Keratinocyte (primary cell): ENCODE data around the gene RTL9. TPM values are rescaled to one million over a fixed set of nuclear protein-coding genes. Genes with fewer than 3 reads are reported as not detected.

Source experiments
- DNase-seq: peaks from one replicate; pipeline ENCODE4 v3.0.0-alpha.2; 2011; ENCODE audit warnings: low read depth, missing footprints, low spot score
- FAIRE-seq: peaks from 2 replicates; lab custom pipeline; 2011; peaks lifted over from hg19 to GRCh38; lab: Jason Lieb, UNC
- H2AFZ ChIP-seq: 2 replicates; pipeline ENCODE4 v1.6.0; 2012; ENCODE audit warnings: low read length, control low read depth, inconsistent platforms; ENCODE audit not compliant: control insufficient read depth
- H3K27ac ChIP-seq: 2 replicates; pipeline ENCODE4 v1.5.1; 2011; ENCODE audit warnings: low read length; ENCODE audit not compliant: control insufficient read depth, insufficient read depth
- H3K27me3 ChIP-seq: 3 replicates; pipeline ENCODE4 v1.6.0; 2011; ENCODE audit warnings: low read length; ENCODE audit not compliant: control insufficient read depth, insufficient read depth; ENCODE audit errors: extremely low read depth
- H3K36me3 ChIP-seq, 2 experiments: 2 replicates in 1 of 2; 3 replicates in 1 of 2; pipeline ENCODE4 v1.5.1; 2011; ENCODE audit warnings: low read length in 2 of 2, mild to moderate bottlenecking in 1 of 2; ENCODE audit not compliant: control insufficient read depth in 2 of 2, insufficient read depth in 2 of 2; ENCODE audit errors: extremely low read depth in 1 of 2
- H3K4me1 ChIP-seq: 3 replicates; pipeline ENCODE4 v1.5.1; 2011; ENCODE audit warnings: low read length; ENCODE audit not compliant: control insufficient read depth, insufficient read depth; ENCODE audit errors: extremely low read depth
- H3K4me2 ChIP-seq: 3 replicates; pipeline ENCODE4 v1.6.0; 2011; ENCODE audit warnings: low read depth, low read length; ENCODE audit not compliant: control insufficient read depth, insufficient read depth; ENCODE audit errors: extremely low read depth
- H3K4me3 ChIP-seq, 3 experiments: fragments of 200-600 bp in 1 of 3; sonication (generic) in 1 of 3; 2 replicates in 2 of 3; 3 replicates in 1 of 3; pipeline ENCODE4 v1.5.1; 2011 to 2016; ENCODE audit warnings: low read length in 3 of 3, mild to moderate bottlenecking in 3 of 3, control low read depth in 2 of 3, inconsistent platforms in 1 of 3, low read depth in 1 of 3, mixed read lengths in 1 of 3, mixed run types in 1 of 3, moderate library complexity in 1 of 3; ENCODE audit not compliant: control insufficient read depth in 2 of 3, insufficient read depth in 2 of 3; ENCODE audit errors: extremely low read depth in 1 of 3
- H3K79me2 ChIP-seq: 2 replicates; pipeline ENCODE4 v1.6.0; 2012; ENCODE audit warnings: low read length; ENCODE audit not compliant: control insufficient read depth, insufficient read depth
- H3K9ac ChIP-seq: 3 replicates; pipeline ENCODE4 v1.6.0; 2011; ENCODE audit warnings: low read length; ENCODE audit not compliant: control insufficient read depth, insufficient read depth; ENCODE audit errors: extremely low read depth
- H3K9me1 ChIP-seq: 3 replicates; pipeline ENCODE4 v1.6.0; 2011; ENCODE audit warnings: low read length; ENCODE audit not compliant: control insufficient read depth, insufficient read depth; ENCODE audit errors: extremely low read depth
- H3K9me3 ChIP-seq: 2 replicates; pipeline ENCODE4 v1.5.1; 2012; ENCODE audit warnings: low read depth, low read length; ENCODE audit not compliant: control insufficient read depth
- H4K20me1 ChIP-seq: 3 replicates; pipeline ENCODE4 v1.6.0; 2011; ENCODE audit warnings: low read length; ENCODE audit not compliant: control insufficient read depth, insufficient read depth; ENCODE audit errors: extremely low read depth
- CTCF ChIP-seq, 3 experiments: IDR thresholded peaks in 1 of 3; conservative IDR thresholded peaks in 1 of 3; optimal IDR thresholded peaks in 1 of 3; 2 replicates in 2 of 3; 3 replicates in 1 of 3; pipeline versions ENCODE3 to v1.5.1; 2011; ENCODE audit warnings: low read length in 3 of 3, mild to moderate bottlenecking in 3 of 3, moderate library complexity in 2 of 3, control low read depth in 1 of 3, inconsistent platforms in 1 of 3; ENCODE audit not compliant: insufficient read depth in 2 of 3; ENCODE audit errors: extremely low read depth in 1 of 3
- EZH2 ChIP-seq: IDR thresholded peaks from one replicate; pipeline ENCODE4 v1.6.1; 2012; ENCODE audit warnings: inconsistent platforms, mild to moderate bottlenecking, low read length, moderate library complexity
- dilution Hi-C: fragments of 300-500 bp; cut with MboI; formaldehyde crosslinking; loops from one replicate; pipeline ENCODE4 v1.7.0; 2020; ENCODE audit warnings: low sequenced_read_pairs; ENCODE audit not compliant: extremely low pct_ligation_motif_present
- polyA plus RNA-seq, 5 experiments: library from polyadenylated mRNA; depleted of rRNA in 3 of 5; stranded (reverse) in 3 of 5; stranded (forward) in 1 of 5; unstranded in 1 of 5; fragments of >200 nt; gene quantifications; 1 replicate in 1 of 5; 2 replicates in 3 of 5; 3 replicates in 1 of 5; pipeline versions ENCODE4 v1.2.1 to v1.2.3, GENCODE V29; 2011 to 2012; ENCODE audit warnings: missing spikeins in 2 of 5, low read depth in 1 of 5, low replicate concordance in 1 of 5

RTL9 gene
- polyA plus RNA-seq, 1 donor (not counting 4 experiments of a cell fraction or from before 2014, with no cell fraction given) = 0.13 TPM

- dilution Hi-C loops = no loop called here
- Histone ChIP-seq H3K9me1 (no peaks in the 10 kb centered on the region), H4K20me1 (no peaks in the 10 kb centered on the region), H3K4me2 (peak overlapping the region; percentile 62), H3K27ac (no peak overlapping the region), H3K9ac (no peak overlapping the region), H3K4me3 (peak overlapping the region in 1 of 3 experiments; percentile 8), H3K79me2 (peaks cover 55% of the 10 kb centered on the region), H3K36me3 (no peaks in the 10 kb centered on the region), H2AFZ (no peak overlapping the region), H3K27me3 (no peaks in the 10 kb centered on the region), H3K4me1 (peaks cover 4% of the 10 kb centered on the region), H3K9me3 (no peaks in the 10 kb centered on the region)
- no peak for FAIRE-seq
- DNase-seq = no peak
- TF ChIP-seq EZH2 = no peak
- TF ChIP-seq CTCF (optimal IDR thresholded peaks at IDR 0.05 in 1 of 3, IDR thresholded peaks at IDR 0.05 in 1 of 3, conservative IDR thresholded peaks at IDR 0.05 in 1 of 3; ENCODE audit: extremely low read depth in 1 of 3, insufficient read depth in 2 of 3, low read length in 3 of 3) = no peak
These were observed 43.1 kb upstream of the RTL9 start for GRCh38 chrX:110315551-110315950.

GRCh38 chrX:110316351-110317060 lies 42.1 kb upstream of the RTL9 start:
- Histone ChIP-seq H3K4me2 (peak overlapping the region; percentile 62), H4K20me1 (no peaks in the 10 kb centered on the region), H3K36me3 (no peaks in the 10 kb centered on the region), H3K27me3 (no peaks in the 10 kb centered on the region), H3K4me3 (peak overlapping the region; percentile 76 to 79 (median 79)), H2AFZ (no peak overlapping the region), H3K27ac (peak overlapping the region; percentile 76), H3K4me1 (peaks cover 4% of the 10 kb centered on the region), H3K79me2 (peaks cover 53% of the 10 kb centered on the region), H3K9me1 (no peaks in the 10 kb centered on the region), H3K9me3 (no peaks in the 10 kb centered on the region), H3K9ac (peak overlapping the region; percentile 85)
- TF ChIP-seq CTCF (optimal IDR thresholded peaks at IDR 0.05 in 1 of 3, IDR thresholded peaks at IDR 0.05 in 1 of 3, conservative IDR thresholded peaks at IDR 0.05 in 1 of 3; ENCODE audit: extremely low read depth in 1 of 3, insufficient read depth in 2 of 3, low read length in 3 of 3) (no peak), EZH2 (no peak)
- FAIRE-seq (no peak), DNase-seq (no peak)
- dilution Hi-C loops = no loop called here
